Measurements from ENCODE around the gene SMC3. TPM values are rescaled to one million over a fixed set of nuclear protein-coding genes. Genes with fewer than 3 reads are reported as not detected.
A peak's percentile ranks its signal among the peaks of the same experiment; 100 is the strongest.

The SMC3 gene
- total RNA-seq, 4 donors from 2014 or later: 35.5 to 62.0 (median 42.8) TPM

GRCh38 chr10:110534571-110534970 lies 32.9 kb upstream of the SMC3 start:
- H3K9me3 ChIP-seq: no peaks in the 10 kb centered on the region
- peaks cover 0 to 9% (median 6%) of the 10 kb centered on the region in 3 donors for H3K4me1 ChIP-seq
- peaks cover 48% of the 10 kb centered on the region for H3K27me3 ChIP-seq
- no peak overlapping the region for H3K4me3 ChIP-seq
- TF ChIP-seq EP300 (IDR thresholded peaks at IDR 0.05): no peak
- no peak for TF ChIP-seq POLR2A (IDR thresholded peaks at IDR 0.05)
- no peak for TF ChIP-seq POLR2AphosphoS5 (IDR thresholded peaks at IDR 0.05)
- TF ChIP-seq CTCF (IDR thresholded peaks at IDR 0.05): no peak
- no peak overlapping the region for H3K27ac ChIP-seq
- H3K36me3 ChIP-seq: no peaks in the 10 kb centered on the region
- WGBS, 2 donors (ENCODE audit: low coverage in 1 of 2): 51 to 85% methylated on average over 2 of the region's 2 CpGs
- ATAC-seq: no peak

- H3K36me3 ChIP-seq: no peaks in the 10 kb centered on the region
- peaks cover 31% of the 10 kb centered on the region for H3K27me3 ChIP-seq
- ATAC-seq: no peak
- H3K27ac ChIP-seq: no peak overlapping the region
- no peaks in the 10 kb centered on the region for H3K4me1 ChIP-seq
- WGBS, 2 donors (ENCODE audit: low coverage in 1 of 2): 27 to 54% methylated on average over 3 to 7 of the region's 12 CpGs
- no peak overlapping the region for H3K4me3 ChIP-seq
- no peak for TF ChIP-seq POLR2AphosphoS5 (IDR thresholded peaks at IDR 0.05)
- no peak for TF ChIP-seq EP300 (IDR thresholded peaks at IDR 0.05)
- TF ChIP-seq CTCF (IDR thresholded peaks at IDR 0.05): peak in 3 of 4 experiments; percentile 30 to 56 (median 37)
- no peaks in the 10 kb centered on the region for H3K9me3 ChIP-seq
Observed at GRCh38 chr10:110535958-110536891, 31.3 kb upstream of the SMC3 start.

DNA sequence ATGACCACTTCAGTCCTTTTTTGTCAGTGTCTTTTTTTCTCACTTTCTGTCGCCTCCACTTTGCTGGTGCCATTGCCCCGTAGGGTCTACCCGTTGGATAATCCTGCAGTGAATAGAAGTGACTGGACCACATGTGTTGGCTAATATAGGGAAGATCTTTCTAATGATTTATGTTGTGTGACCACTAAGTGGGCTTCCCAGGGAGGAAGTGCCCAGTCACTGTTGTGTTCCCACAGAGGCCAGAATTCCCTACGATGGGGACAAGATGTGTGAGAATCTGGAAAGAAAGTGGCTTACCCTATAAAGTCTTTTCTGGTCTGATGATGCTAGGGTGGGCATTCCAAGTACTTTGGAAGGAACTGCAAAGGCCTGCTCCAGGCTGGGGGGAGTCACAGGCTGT lies 28.4 kb upstream of the SMC3 start:
- TF ChIP-seq POLR2A (IDR thresholded peaks at IDR 0.05) (no peak), CTCF (IDR thresholded peaks at IDR 0.05) (no peak), EP300 (IDR thresholded peaks at IDR 0.05) (no peak), POLR2AphosphoS5 (IDR thresholded peaks at IDR 0.05) (no peak)
- H3K36me3 ChIP-seq: no peaks in the 10 kb centered on the region
- no peak overlapping the region for H3K27ac ChIP-seq
- H3K4me3 ChIP-seq: no peak overlapping the region
- no peaks in the 10 kb centered on the region for H3K9me3 ChIP-seq
- H3K4me1 ChIP-seq: no peaks in the 10 kb centered on the region
- peaks cover 11% of the 10 kb centered on the region for H3K27me3 ChIP-seq
- no peak for ATAC-seq
- WGBS, 2 donors (ENCODE audit: low coverage in 1 of 2): 80 to 88% methylated on average over 3 to 4 of the region's 4 CpGs

GRCh38 chr10:110540031-110540430 lies 27.5 kb upstream of the SMC3 start:
- no peaks in the 10 kb centered on the region for H3K4me1 ChIP-seq
- H3K36me3 ChIP-seq: no peaks in the 10 kb centered on the region
- WGBS, 2 donors (ENCODE audit: low coverage in 1 of 2): 33 to 63% methylated on average over 1 of the region's 1 CpG
- no peak for ATAC-seq
- no peaks in the 10 kb centered on the region for H3K9me3 ChIP-seq
- H3K27me3 ChIP-seq: peaks cover 11% of the 10 kb centered on the region
- no peak overlapping the region for H3K4me3 ChIP-seq
- no peak overlapping the region for H3K27ac ChIP-seq
- TF ChIP-seq POLR2AphosphoS5 (IDR thresholded peaks at IDR 0.05): no peak
- no peak for TF ChIP-seq POLR2A (IDR thresholded peaks at IDR 0.05)
- no peak for TF ChIP-seq EP300 (IDR thresholded peaks at IDR 0.05)
- TF ChIP-seq CTCF (IDR thresholded peaks at IDR 0.05): no peak
